Vagina (tissue), 2 donors: Measurements from ENCODE around the gene FAM222A. TPM values are rescaled to one million over a fixed set of nuclear protein-coding genes. Genes with fewer than 3 reads are reported as not detected.

Experiments
- DNase-seq, 2 donors: peaks; one replicate each; pipeline ENCODE4 v3.0.0-alpha.2; 2017; ENCODE audit errors: extremely low spot score in 2 of 2
- H3K27ac ChIP-seq: fragments of 200-600 bp; sonication (generic); one replicate; pipeline ENCODE4 v1.5.1; 2019
- H3K27me3 ChIP-seq: fragments of 200-600 bp; sonication (generic); one replicate; pipeline ENCODE4 v1.5.1; 2019
- H3K36me3 ChIP-seq, 2 donors: fragments of 200-600 bp; sonication (generic); one replicate each; pipeline ENCODE4 v1.5.1; 2017 to 2019
- H3K4me1 ChIP-seq: fragments of 200-600 bp; sonication (generic); one replicate; pipeline ENCODE4 v1.5.1; 2019
- H3K4me3 ChIP-seq, 2 donors: fragments of 200-600 bp; sonication (generic); 1 replicate in 1 of 2; 2 replicates in 1 of 2; pipeline ENCODE4 v1.5.1; 2016 to 2019
- H3K9me3 ChIP-seq: fragments of 200-600 bp; sonication (generic); one replicate; pipeline ENCODE4 v1.5.1; 2019
- CTCF ChIP-seq, 3 experiments: fragments of 450-650 bp in 2 of 3; fragments of 200-600 bp in 1 of 3; sonication (generic) in 1 of 3; IDR thresholded peaks; one replicate each; pipeline ENCODE4 v1.5.1; 2017 to 2019; ENCODE audit warnings: antibody characterized with exemption in 3 of 3, mild to moderate bottlenecking in 2 of 3, moderate library complexity in 2 of 3
- POLR2A ChIP-seq, 2 donors: fragments of 450-650 bp; IDR thresholded peaks; one replicate each; pipeline ENCODE4 v1.6.1; 2017; ENCODE audit warnings: antibody characterized with exemption in 2 of 2, mild to moderate bottlenecking in 2 of 2, moderate library complexity in 2 of 2
- POLR2AphosphoS5 ChIP-seq, 2 donors: sonication (generic); formaldehyde crosslinking; IDR thresholded peaks; one replicate each; pipeline ENCODE4 v1.9.0; 2017; ENCODE audit warnings: antibody characterized with exemption in 2 of 2, mild to moderate bottlenecking in 2 of 2, low read depth in 1 of 2; ENCODE audit not compliant: insufficient read depth in 1 of 2
- intact Hi-C: fragments of 100-400 bp; cut with DNase I; formaldehyde crosslinking; loops from one replicate; pipeline ENCODE4 v1.15.1; 2023
- total RNA-seq: library from RNA; depleted of rRNA; stranded (reverse); fragments of >200 nt; gene quantifications from one replicate; pipeline ENCODE4 v1.2.3, GENCODE V29; 2016

Gene FAM222A
- total RNA-seq, 1 donor from 2014 or later, result 1.5 TPM

- intact Hi-C loops, result no loop called here
- Histone ChIP-seq H3K36me3 (no peaks in the 10 kb centered on the region), H3K27me3 (no peaks in the 10 kb centered on the region), H3K27ac (no peak overlapping the region), H3K4me3 (no peak overlapping the region), H3K9me3 (no peaks in the 10 kb centered on the region), H3K4me1 (no peaks in the 10 kb centered on the region)
- peak in 1 of 2 donors; percentile 88 for DNase-seq
- TF ChIP-seq CTCF (IDR thresholded peaks at IDR 0.05), result no peak
- TF ChIP-seq POLR2AphosphoS5 (IDR thresholded peaks at IDR 0.05; ENCODE audit: insufficient read depth in 1 of 2, low read depth in 1 of 2), result no peak
- TF ChIP-seq POLR2A (IDR thresholded peaks at IDR 0.05), result no peak
These were observed 48.5 kb downstream of the FAM222A start for GRCh38 chr12:109762071-109762672.

GRCh38 chr12:109762673-109763191 lies 49.1 kb downstream of the FAM222A start:
- H3K4me3 ChIP-seq, result no peak overlapping the region
- no peaks in the 10 kb centered on the region for H3K4me1 ChIP-seq
- no peaks in the 10 kb centered on the region for H3K36me3 ChIP-seq
- H3K9me3 ChIP-seq, result no peaks in the 10 kb centered on the region
- TF ChIP-seq POLR2AphosphoS5 (IDR thresholded peaks at IDR 0.05; ENCODE audit: insufficient read depth in 1 of 2, low read depth in 1 of 2), result no peak
- no peak for TF ChIP-seq CTCF (IDR thresholded peaks at IDR 0.05)
- no peak for TF ChIP-seq POLR2A (IDR thresholded peaks at IDR 0.05)
- DNase-seq, result peak in 1 of 2 donors; percentile 40
- no peaks in the 10 kb centered on the region for H3K27me3 ChIP-seq
- no peak overlapping the region for H3K27ac ChIP-seq
- intact Hi-C loops, result no loop called here

- H3K27me3 ChIP-seq, result no peaks in the 10 kb centered on the region
- no peak overlapping the region for H3K27ac ChIP-seq
- TF ChIP-seq CTCF (IDR thresholded peaks at IDR 0.05) (no peak), POLR2AphosphoS5 (IDR thresholded peaks at IDR 0.05; ENCODE audit: insufficient read depth in 1 of 2, low read depth in 1 of 2) (no peak), POLR2A (IDR thresholded peaks at IDR 0.05) (no peak)
- DNase-seq, result peak in 1 of 2 donors; percentile 95
- H3K9me3 ChIP-seq, result no peaks in the 10 kb centered on the region
- intact Hi-C loops, result no loop called here
- H3K4me1 ChIP-seq, result no peaks in the 10 kb centered on the region
- no peaks in the 10 kb centered on the region for H3K36me3 ChIP-seq
- no peak overlapping the region for H3K4me3 ChIP-seq
These were observed 49.7 kb downstream of the FAM222A start for GRCh38 chr12:109763201-109763841.

GRCh38 chr12:109764123-109764522 lies 50.5 kb downstream of the FAM222A start:
- no peak for TF ChIP-seq POLR2A (IDR thresholded peaks at IDR 0.05)
- TF ChIP-seq POLR2AphosphoS5 (IDR thresholded peaks at IDR 0.05; ENCODE audit: insufficient read depth in 1 of 2, low read depth in 1 of 2), result no peak
- no peak for TF ChIP-seq CTCF (IDR thresholded peaks at IDR 0.05)
- no peak for DNase-seq
- no peak overlapping the region for H3K4me3 ChIP-seq
- no peaks in the 10 kb centered on the region for H3K27me3 ChIP-seq
- intact Hi-C loops, result no loop called here
- H3K27ac ChIP-seq, result no peak overlapping the region
- no peaks in the 10 kb centered on the region for H3K9me3 ChIP-seq
- no peaks in the 10 kb centered on the region for H3K36me3 ChIP-seq
- H3K4me1 ChIP-seq, result no peaks in the 10 kb centered on the region
